ENCODE results near the gene DDI1. TPM values are rescaled to one million over a fixed set of nuclear protein-coding genes. Genes with fewer than 3 reads are reported as not detected.

DDI1 gene
- total RNA-seq, result not detected

DNA sequence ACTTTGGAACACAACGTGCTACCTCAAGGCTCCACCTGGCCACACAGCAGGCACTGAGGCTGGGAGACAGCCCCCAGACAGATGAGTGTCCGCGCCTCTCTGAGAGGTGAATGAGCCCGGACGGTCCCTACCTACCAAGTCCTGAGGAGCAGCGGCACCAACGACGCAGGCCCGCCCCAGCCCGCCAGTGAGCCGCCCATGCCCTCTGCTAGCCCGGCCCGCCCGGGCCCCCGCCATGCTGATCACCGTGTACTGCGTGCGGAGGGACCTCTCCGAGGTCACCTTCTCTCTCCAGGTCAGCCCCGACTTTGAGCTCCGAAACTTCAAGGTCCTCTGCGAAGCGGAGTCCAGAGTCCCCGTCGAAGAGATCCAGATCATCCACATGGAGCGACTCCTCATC lies at the start of gene DDI1:
TSS of gene DDI1 (plus strand) at position 53 of the 400 bp plus-strand sequence. CDS start at position 236, 183 bp downstream.
- no peak for DNase-seq (ENCODE audit: low spot score)

GRCh38 chr11:103987629-103988594 lies 48.5 kb upstream of the DDI1 start:
- DNase-seq (ENCODE audit: low spot score), result no peak

GRCh38 chr11:103988595-103988969 lies 47.9 kb upstream of the DDI1 start:
- no peak for DNase-seq (ENCODE audit: low spot score)

DNA sequence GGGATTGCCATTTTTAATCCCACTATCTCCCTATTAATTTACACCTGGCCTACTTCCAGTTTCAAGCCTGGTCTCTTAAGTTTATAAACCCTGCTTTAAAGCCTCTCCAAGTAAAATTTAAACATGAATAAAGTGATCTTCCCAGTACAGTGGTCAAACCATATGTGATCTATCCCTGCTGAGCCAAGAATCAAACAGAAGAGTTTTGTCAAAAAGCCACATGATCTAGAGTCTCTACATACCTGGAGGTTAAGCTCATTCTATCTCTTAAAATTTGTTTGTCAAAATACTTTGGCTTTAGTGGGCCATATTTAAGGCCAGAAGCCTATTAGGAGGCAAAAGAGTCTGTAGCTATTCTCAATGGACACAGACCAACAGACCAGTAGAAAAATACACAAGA lies 42.9 kb upstream of the DDI1 start:
- no peak for DNase-seq (ENCODE audit: low spot score)

DNA sequence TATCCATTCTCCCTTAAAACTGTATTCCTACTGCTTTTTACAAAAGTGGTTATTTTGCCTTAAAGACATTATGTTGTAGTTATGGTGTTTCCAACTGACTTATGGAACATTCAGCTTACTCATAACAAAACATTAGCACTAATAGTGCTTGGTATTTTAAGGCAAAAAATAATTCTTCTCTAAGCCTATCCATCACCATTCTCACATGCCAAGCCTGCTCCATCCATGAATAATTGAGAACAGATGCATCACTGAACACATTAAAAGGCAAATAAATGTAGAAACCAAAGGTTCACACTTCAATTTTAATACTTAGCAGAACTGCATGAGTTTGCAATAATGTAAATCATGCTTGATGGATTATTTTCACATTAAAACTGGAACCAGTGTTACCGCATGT lies 42.3 kb upstream of the DDI1 start:
- DNase-seq (ENCODE audit: low spot score), result no peak

GRCh38 chr11:103994518-103994917 lies 41.9 kb upstream of the DDI1 start:
- no peak for DNase-seq (ENCODE audit: low spot score)

DNA sequence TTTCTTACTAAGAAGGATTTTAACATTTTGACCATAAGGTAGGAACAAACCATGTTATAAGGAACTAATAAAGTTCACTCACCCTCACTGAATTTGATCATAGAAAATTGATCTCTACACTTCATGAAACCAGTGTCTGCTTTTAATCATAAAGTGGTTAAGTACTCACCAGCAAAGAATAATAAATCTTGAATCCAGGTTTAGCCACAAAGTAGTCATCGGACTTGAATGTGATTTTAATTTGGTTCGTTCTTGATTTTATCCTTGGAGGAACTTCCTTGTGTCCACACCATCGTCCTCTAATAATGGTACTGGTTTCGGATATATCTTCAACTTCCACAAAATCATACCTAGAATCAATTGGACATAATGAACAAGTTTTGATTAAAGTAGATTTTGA lies 40.5 kb upstream of the DDI1 start:
- no peak for DNase-seq (ENCODE audit: low spot score)

DNA sequence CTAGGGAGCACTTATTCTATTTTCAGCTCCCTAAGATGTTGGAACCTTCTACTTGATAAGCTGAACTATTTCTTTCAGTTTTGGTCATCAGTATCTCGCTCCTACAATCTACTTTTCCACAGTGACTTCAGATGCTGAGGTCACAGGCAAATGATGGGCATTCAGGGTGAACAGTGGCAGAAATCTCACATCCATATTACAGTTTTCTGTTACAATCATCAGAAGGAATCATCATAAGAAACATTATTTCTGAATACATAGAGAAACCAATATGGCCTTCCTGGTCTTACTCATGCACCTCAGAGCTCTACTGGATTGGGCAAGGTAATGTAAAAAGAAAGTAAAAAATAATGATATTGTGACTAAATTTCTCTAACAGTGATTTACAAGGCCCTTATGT lies 39.4 kb upstream of the DDI1 start:
- no peak for DNase-seq (ENCODE audit: low spot score)

GRCh38 chr11:103998826-103999508 lies 37.5 kb upstream of the DDI1 start:
- no peak for DNase-seq (ENCODE audit: low spot score)

DNA sequence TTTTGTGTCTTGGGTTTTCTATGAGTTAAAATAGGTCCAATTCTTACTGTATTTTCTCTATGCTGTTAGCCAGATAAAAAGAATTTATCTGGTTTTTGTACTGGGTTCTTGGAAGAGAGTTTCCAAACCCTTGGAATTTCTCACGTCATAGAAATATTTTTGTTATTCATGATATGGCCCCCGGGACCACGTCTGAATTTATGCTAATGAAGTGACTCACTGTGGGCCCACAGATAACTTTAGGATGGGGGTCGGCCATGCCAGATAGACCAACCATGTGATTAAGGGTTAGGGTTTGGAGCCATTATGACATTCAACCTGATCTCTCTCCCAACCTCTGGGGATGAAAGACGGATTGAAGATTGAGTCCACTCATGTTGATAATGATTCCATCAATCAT lies 35.6 kb upstream of the DDI1 start:
- no peak for DNase-seq (ENCODE audit: low spot score)

- DNase-seq (ENCODE audit: low spot score), result no peak
These were observed 34.8 kb upstream of the DDI1 start for GRCh38 chr11:104001561-104002056.

DNA sequence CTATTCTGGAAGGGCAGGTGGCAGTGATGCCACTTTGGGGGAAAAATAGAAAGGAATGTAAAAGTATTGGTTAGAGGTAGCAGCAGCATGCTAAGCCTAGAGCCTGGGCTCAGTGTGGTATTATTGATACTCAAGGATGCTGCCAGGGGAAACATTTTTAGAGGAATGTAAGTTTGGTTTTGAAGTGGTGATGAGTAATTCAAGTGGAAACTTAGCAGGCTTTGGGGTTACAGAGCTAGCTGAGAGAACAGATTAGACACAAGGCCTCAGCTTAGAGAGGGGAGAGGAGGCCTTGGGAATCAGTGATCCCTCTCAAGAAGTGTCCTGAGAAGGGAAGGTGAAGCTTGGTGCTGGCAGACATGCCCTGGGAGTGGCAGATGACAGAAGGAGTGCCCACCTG lies 32.9 kb upstream of the DDI1 start:
- DNase-seq (ENCODE audit: low spot score), result no peak

DNA sequence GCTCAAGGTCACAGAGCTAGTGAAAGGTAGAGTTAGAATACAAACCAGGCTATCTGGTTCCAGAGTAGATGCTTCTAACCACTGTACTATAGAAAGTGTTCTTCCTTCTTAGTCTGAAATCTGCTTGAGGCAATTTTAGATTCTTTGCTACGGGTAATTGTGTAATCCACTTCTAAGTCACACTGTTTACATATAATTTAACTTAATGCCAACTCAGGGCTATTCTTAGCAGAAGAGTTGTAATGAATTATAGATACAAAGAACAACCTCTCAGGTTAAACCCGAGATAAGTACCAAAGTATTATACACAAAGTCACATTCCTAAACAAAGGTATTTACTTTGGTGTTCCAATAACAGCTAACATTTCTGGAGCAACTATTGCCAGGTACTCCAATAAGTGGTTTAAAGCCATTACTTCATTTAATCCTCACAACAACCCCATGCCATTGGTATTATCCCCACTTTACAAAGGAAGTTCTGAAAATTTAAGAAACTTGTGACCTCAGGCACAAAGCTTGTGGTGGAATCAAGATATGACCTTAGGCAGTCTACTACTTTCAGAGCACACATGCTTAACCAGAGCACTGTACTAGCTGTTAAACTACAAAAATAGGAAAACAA lies 31.1 kb upstream of the DDI1 start:
- no peak for DNase-seq (ENCODE audit: low spot score)

- no peak for DNase-seq (ENCODE audit: low spot score)
These were observed 26.7 kb upstream of the DDI1 start for GRCh38 chr11:104009744-104010143.

DNA sequence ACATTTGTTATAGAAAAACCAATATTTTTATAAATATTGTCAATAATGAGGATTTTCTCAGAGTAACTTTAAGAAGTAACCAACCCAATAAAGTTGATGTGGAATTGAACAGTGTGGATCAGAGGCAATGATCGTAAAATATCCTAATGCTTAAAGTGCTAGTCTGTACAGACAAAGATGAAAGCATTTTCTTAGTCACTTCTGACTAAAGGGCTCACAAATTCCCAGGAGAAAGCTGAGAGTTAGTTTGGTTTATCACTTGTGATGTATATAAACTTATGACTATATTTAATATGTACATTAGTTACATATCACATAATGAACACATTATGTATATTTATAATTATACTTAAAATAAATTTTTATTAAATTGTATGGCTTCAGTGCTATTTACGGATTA lies 25.4 kb upstream of the DDI1 start:
- DNase-seq (ENCODE audit: low spot score), result no peak

DNA sequence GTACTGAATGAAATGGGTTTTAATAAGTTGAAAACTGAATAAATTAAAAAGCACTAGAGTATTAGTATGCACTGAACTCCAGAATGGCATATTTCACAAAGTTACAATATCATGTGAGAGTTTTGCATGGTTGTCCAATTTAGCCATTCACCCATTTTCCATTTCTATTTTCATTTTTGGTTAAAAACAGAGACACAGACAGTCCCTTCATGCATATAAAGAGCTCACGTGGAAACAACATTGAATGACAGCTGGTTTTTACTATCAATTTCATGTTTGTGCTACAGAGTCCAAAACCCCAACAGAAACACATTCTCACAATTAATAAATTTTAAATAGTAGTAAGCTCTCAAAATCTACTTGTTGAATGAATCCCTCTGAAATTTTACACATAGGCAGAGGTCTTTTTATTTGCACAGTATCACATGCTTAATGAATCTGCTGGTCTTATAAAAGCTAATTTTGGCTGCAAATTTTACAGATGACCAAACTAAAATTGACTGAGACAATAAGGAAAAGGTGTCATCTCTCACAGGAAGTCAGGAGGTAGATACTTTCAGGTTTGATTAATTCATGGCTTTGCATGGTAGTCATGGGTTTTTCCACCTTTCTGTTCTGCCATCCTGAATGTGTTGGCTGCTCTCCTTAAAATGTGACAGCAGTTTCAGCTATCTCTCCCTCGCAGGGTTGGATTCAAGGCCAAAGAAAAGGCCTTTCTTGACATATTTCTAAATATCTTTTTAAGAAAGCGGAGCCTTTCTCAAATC lies 20.6 kb upstream of the DDI1 start:
- no peak for DNase-seq (ENCODE audit: low spot score)

DNA sequence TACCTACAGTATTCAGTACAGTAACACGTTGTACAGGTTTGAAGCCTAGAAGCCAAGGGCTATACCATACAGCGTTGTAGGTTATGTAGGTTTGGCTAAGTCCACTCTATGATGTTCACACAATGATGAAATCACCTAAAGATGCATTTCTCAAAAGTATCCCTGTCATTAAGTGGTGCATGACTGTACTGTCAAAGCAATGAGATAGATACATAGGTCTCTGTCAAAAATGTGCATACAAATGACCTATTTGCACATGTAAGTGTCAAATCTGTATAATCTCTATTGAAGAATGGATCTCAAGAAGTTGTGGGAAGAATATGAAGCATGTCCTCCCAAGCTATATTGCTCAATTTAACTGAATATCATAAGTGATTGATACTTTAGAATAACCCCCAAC lies 11.9 kb upstream of the DDI1 start:
- no peak for DNase-seq (ENCODE audit: low spot score)

DNA sequence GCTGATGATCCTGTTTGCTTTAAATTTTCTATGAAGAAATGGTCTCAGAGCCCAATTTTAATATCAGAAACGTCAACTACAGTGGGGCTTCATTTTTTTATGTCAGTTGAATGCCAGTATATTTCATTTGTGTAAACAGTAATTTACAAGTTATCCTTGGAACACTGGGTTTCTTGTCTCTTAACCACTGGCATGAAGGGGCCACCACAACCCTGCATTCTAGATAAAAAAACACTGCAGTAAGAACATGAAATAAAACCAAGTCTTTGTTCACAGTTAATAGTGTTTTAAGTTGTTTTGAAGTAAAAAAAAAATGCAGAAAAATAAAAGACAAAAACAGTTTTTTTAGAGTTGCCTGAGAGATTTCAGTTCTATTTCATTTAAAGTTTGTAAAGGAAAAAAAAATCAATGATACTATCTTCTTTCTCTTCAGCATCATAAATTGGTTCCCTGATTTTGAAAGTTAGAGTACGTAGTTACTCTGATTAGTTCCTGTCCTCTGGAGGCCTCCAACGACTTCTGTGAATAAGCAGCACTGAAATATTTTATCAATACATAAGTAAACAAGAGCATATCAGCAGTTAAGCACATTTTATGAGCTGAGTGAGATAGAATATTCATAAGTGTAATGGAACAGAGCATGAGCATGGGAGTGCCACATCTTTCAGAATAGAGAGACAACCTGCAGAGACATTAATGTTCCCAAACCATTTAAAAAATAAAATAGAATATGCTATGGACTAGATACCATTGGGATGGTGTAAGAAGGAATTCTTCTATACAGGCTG lies 7.8 kb upstream of the DDI1 start:
- DNase-seq (ENCODE audit: low spot score), result no peak

GRCh38 chr11:104033134-104033533 lies 3.3 kb upstream of the DDI1 start:
- DNase-seq (ENCODE audit: low spot score), result peak; percentile 64

DNA sequence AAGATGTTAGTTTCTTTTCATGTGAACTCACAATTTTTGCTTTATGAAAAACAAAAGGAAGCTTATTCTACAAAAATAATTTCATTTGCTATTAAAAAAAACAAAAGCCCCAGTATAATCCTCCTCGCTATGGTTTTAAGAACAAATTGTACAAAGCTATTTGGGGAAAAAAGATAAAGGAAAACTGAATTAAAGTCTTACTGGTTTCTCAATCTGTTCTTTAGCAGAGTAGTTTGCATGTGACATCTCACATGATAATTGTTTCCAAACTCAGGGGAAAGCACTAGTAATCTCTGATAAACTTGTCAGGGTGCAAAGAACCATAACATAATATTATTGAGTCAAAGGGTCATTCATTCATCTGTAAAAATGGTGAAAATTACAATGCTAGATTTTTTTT lies 2.9 kb upstream of the DDI1 start:
- DNase-seq (ENCODE audit: low spot score), result no peak

GRCh38 chr11:104036995-104037394 lies 555 bp downstream of the DDI1 start:
- no peak for DNase-seq (ENCODE audit: low spot score)

Data from mucosa of gallbladder (tissue), 1 donor.